ENCODE measurements around the gene SLCO2B1.

DNA sequence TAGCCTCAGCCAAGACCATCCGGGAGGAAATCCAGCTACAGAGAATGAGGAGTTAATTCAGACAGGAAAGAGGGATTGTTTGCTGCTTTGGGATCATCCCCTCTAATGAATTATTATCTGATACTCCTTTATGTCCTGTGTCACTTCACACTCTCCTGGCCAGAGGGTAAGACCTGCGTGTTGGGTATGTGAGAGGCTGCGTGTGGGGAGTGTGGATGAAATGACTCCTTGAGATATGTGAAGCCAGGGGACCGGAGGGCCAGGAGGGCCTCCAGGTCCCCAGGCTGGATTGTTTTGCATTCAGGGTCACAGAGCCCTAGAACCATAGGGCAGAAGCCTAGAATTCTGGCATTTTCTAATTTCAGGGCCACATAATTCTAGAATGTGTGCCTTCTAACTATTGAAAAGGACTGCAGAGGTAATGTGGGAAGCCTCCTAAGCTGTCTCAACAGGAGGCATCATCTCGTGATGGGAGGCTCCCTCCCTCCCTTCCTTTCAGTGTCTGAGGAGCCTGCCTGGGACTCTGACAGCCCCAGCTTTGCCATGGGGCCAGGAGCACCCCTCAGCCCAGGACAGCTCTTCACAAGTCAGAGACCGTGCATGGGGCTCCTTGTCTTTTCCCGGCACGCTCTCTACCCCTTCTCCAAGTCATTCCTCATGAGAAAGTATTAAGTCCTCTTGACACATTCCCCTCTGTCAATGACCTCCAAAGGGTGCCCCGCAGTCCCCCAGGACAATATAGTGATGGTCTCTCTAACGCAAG is 93.3 kb downstream of the SLCO2B1 start:
- no peak for TF ChIP-seq CTCF (IDR thresholded peaks at IDR 0.05; ENCODE audit: control extremely low read depth in 1 of 3, insufficient read depth in 1 of 3, low read depth in 1 of 3, low read length in 3 of 3)
- TF ChIP-seq POLR2AphosphoS5 (IDR thresholded peaks at IDR 0.05; ENCODE audit: low read depth, low read length): no peak
- no peak for TF ChIP-seq JUND (IDR thresholded peaks at IDR 0.05; ENCODE audit: low read length)
- no peak for TF ChIP-seq YY1 (IDR thresholded peaks at IDR 0.05; ENCODE audit: low read depth, low read length)
- TF ChIP-seq GABPA (IDR thresholded peaks at IDR 0.05; ENCODE audit: borderline replicate concordance, insufficient read depth, low read length): no peak
- no peak for TF ChIP-seq TAF7 (optimal IDR thresholded peaks at IDR 0.05; ENCODE audit: borderline replicate concordance, low read depth, low read length)

Measured in H1 (cell line).